Measurements from ENCODE around the gene POLDIP2. TPM values are rescaled to one million over a fixed set of nuclear protein-coding genes. Genes with fewer than 3 reads are reported as not detected.

Gene POLDIP2
- total and polyA plus RNA-seq, 9 of the 15 experiments (the other 6 are each of a cell fraction or from before 2014, with no cell fraction given), result 22.0 to 137 (median 104) TPM

DNA sequence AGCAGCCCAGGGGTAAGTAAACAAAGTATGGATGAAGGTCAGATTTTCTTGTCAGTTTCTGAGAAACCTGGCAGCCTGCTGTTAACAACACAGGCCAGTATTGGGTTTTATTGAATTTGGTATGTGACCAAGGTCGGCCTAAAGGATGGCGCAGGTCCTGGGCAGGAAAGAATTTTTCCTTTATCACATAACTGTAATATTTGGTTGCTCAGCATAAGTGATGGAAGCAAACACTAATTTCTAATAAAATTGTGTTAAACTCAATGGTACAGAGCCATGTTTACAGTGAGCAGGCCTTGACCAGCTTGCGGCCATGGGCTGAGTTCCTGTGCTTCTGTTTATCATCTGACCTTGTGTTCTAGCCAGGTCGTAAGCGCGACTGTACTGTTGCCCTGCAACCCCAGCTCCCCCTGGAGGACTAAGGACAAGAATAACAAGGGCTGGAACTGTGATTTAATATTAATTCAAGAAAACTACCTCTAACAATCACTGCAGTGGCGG lies 10.5 kb downstream of the POLDIP2 start (continued):
- no peak for TF ChIP-seq ETV6 (IDR thresholded peaks at IDR 0.05; ENCODE audit: borderline replicate concordance in 1 of 2, low read depth in 2 of 2, low read length in 1 of 2)
- TF ChIP-seq ETV6 (CRISPR knock-in tag; IDR thresholded peaks at IDR 0.05; ENCODE audit: borderline replicate concordance), result no peak

DNA sequence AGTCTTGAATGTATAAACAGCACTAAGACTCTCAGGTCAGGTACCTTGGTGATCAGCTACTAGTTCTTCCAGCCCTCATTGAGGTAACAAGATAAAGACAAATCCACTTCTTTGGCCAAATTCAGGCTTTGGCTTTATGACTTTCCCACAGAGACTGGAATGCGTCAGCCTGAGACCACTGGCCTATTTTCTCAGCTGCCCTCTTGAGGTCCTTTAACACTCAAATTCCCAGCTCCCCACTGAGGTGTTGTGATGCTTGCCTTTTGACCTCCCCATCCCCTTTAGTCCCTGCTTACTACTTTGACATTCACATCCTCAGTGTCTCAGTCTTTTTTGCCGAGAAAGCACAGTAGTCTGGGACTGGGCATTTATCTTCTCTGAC lies 11.1 kb downstream of the POLDIP2 start:
- no peak overlapping the region for H2AFZ ChIP-seq (ENCODE audit: low read depth, low read length)
- 97% methylated on average over 2 of the region's 2 CpGs for WGBS (ENCODE audit: insufficient coverage, low coverage, missing lambda C conversion rate)
- H3K4me2 ChIP-seq (ENCODE audit: insufficient read depth, low read length), result no peak overlapping the region
- peaks cover 0 to 3% of the 10 kb centered on the region in 2 experiments; a peak in 1 of 5 replicates for H3K4me1 ChIP-seq (replicated peaks in 1 of 2; ENCODE audit: control insufficient read depth in 2 of 2, insufficient read depth in 2 of 2, low read length in 2 of 2)
- DNase-seq (ENCODE audit: extremely low read depth in 1 of 4, low spot score in 3 of 4), result no peak
- no peaks in the 10 kb centered on the region for H3K27me3 ChIP-seq (ENCODE audit: control insufficient read depth in 2 of 2, insufficient read depth in 2 of 2, low read length in 2 of 2)
- FAIRE-seq, result no peak
- no peaks in the 10 kb centered on the region; the same call in none of the 2 replicates for H4K20me1 ChIP-seq (replicated peaks; ENCODE audit: control insufficient read depth, insufficient read depth, low read length)
- H3K27ac ChIP-seq (ENCODE audit: extremely low read depth, low read depth, low read length), result no peak overlapping the region
- peaks cover 2% of the 10 kb centered on the region for H3K9me1 ChIP-seq (ENCODE audit: control insufficient read depth, insufficient read depth, low read length)
- H3K36me3 ChIP-seq (ENCODE audit: control insufficient read depth, insufficient read depth, low read length), result peaks cover 92% of the 10 kb centered on the region
- in situ Hi-C loops (cut with MboI) (no loop called here), intact Hi-C loops (cut with micrococcal nuclease) (no loop called here)
- ATAC-seq, result no peak
- no peak overlapping the region for H3K4me3 ChIP-seq
- no peak overlapping the region for H3K9ac ChIP-seq (ENCODE audit: insufficient read depth in 1 of 2, low read depth in 2 of 2, low read length in 2 of 2)
- no TSS peak for BruUV-seq (replicated peaks)
- CTCF ChIA-PET (ENCODE audit: low intra/inter-chr PET ratio), result interaction anchor here (0.5 kb wide), 1 partner anchor 579 kb away, joined by 5 read pairs; no protein-coding TSS in a partner anchor
- no peak for TF ChIP-seq ASH1L (IDR thresholded peaks at IDR 0.05; ENCODE audit: borderline replicate concordance, low read depth, partially characterized antibody)
- no peak for TF ChIP-seq NR2C2 (CRISPR knock-in tag; IDR thresholded peaks at IDR 0.05)
- no peak for TF ChIP-seq NR2C2 (tag; IDR thresholded peaks at IDR 0.05)
- TF ChIP-seq SIN3B (IDR thresholded peaks at IDR 0.05; ENCODE audit: low read depth), result no peak
- peak; percentile 26 for TF ChIP-seq POLR2B (IDR thresholded peaks at IDR 0.05; ENCODE audit: low read depth, partially characterized antibody)
- no peak for TF ChIP-seq ZBTB8A (IDR thresholded peaks at IDR 0.05; ENCODE audit: partially characterized antibody)
- TF ChIP-seq SUPT5H (IDR thresholded peaks at IDR 0.05), result peak; percentile 48; the same call in 1 of the 2 replicates
- no peaks in the 10 kb centered on the region for H3K79me2 ChIP-seq (ENCODE audit: control insufficient read depth, insufficient read depth, low read length)
- no peaks in the 10 kb centered on the region for H3K9me3 ChIP-seq (replicated peaks; ENCODE audit: control insufficient read depth, insufficient read depth, low read depth, low read length)
- POLR2A ChIA-PET, result interaction anchor here (0.7 to 4.2 kb wide), 4 partner anchors 10 to 34 kb away, joined by 3 to 44 read pairs (median 17); partner anchors contain the start of genes IFT20, POLDIP2 and TNFAIP1

Data from K562 (cell line).